ENCODE results near the gene FAM171A1.

GRCh38 chr10:15344876-15345285 lies 26.2 kb downstream of the FAM171A1 start:
- no peak for TF ChIP-seq CTCF (IDR thresholded peaks at IDR 0.05)
- TF ChIP-seq POLR2AphosphoS5 (IDR thresholded peaks at IDR 0.05; ENCODE audit: low read depth, low read length): no peak
